Measurements from ENCODE around the gene CCDC167. TPM values are rescaled to one million over a fixed set of nuclear protein-coding genes. Genes with fewer than 3 reads are reported as not detected.

The CCDC167 gene
- total RNA-seq, 4 donors from 2014 or later, result 16.4 to 77.8 (median 41.6) TPM

DNA sequence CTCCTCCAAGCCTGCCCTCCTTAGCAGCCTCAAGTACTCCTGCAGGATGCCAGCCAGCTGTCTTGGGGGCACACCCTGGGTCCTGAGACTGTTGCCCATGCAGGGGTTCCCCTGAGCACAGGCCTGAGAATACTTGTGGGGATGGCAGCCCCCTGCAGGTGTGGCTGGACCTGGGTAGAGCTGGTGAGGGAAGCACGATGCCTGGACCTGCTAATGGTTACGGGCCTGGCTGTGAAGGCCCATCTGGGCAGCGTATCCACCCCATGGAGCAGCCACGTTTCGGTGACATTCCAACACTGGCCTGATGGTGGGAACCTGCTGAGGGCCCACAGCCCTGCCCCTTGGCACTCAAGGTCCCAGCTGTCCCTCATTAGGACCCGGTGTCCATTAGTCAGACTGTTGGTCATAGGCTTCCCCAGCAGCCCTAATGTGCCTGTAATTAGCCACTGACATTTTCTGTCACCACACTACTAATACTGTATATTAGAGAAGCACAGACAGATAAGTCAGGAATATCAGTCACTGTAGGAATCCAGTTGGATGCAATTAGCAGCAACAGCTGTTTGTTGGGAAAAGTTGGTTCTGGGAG, 20.3 kb downstream of the CCDC167 start:
- peaks cover 0 to 7% (median 3%) of the 10 kb centered on the region in 3 donors for H3K4me1 ChIP-seq
- TF ChIP-seq CTCF (IDR thresholded peaks at IDR 0.05) (no peak), POLR2A (IDR thresholded peaks at IDR 0.05) (no peak)
- H3K4me3 ChIP-seq, result no peak overlapping the region
- WGBS, 2 donors, result 50% methylated on average over 2 of the region's 6 CpGs; no CpG with 5 or more reads in 1 of the 2 donors
- H3K27ac ChIP-seq, result no peak overlapping the region
- H3K9me3 ChIP-seq, result no peaks in the 10 kb centered on the region
- DNase-seq, result no peak
- H3K27me3 ChIP-seq, result no peaks in the 10 kb centered on the region
- peaks cover 16 to 95% (median 34%) of the 10 kb centered on the region in 3 donors for H3K36me3 ChIP-seq
- intact Hi-C loops (cut with DNase I), result no loop called here

GRCh38 chr6:37478827-37479226, 20.9 kb downstream of the CCDC167 start:
- Histone ChIP-seq H3K27ac (no peak overlapping the region), H3K36me3 (peaks cover 16 to 100% (median 34%) of the 10 kb centered on the region in 3 donors), H3K4me1 (peaks cover 0 to 6% (median 1%) of the 10 kb centered on the region in 3 donors), H3K4me3 (no peak overlapping the region), H3K27me3 (no peaks in the 10 kb centered on the region), H3K9me3 (no peaks in the 10 kb centered on the region)
- TF ChIP-seq POLR2A (IDR thresholded peaks at IDR 0.05) (no peak), CTCF (IDR thresholded peaks at IDR 0.05) (no peak)
- WGBS, 2 donors, result 80 to 97% methylated on average over 1 to 6 of the region's 7 CpGs
- intact Hi-C loops (cut with DNase I), result no loop called here
- DNase-seq, result no peak

DNA sequence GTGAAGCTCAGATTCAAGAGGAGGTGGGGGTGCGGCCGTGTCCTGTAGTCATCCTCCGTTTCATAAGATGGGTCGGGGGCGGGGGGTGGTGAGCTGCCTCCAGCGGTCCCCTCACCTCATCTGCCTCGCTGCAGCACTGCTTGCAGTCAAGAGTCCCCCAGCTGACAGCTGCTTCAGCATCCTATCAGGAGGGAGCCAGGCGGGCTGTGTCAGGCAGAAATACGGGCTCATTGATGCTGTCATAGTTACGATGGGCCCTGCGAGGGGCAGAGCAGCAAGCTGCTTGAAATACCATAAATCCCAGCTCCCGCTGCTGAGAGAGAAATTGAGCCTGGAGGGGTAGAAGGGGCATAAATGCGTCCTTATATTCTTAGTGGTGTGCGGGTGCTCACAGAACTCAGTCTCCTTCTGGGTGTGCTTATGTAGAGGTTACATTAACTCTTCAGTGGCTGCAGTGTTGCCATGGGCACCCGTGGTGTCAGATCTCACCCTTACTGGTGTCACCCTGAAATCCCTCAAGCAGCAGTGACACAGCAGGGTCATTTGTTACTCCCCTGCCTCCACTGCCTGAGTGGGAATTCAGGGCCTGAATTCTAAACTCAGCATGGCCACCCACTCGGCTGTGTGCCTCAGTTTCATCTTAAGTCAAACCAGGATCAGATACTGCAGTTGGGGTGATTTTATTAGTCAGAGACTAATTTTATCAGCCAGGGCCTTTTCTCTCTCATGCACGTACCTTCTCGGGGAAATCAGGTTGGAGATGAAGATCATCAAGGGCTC, 21.8 kb downstream of the CCDC167 start:
- Histone ChIP-seq H3K4me3 (no peak overlapping the region), H3K4me1 (peaks cover 0 to 13% (median 0%) of the 10 kb centered on the region in 3 donors), H3K36me3 (peaks cover 16 to 100% (median 34%) of the 10 kb centered on the region in 3 donors), H3K27ac (no peak overlapping the region), H3K9me3 (no peaks in the 10 kb centered on the region), H3K27me3 (no peaks in the 10 kb centered on the region)
- intact Hi-C loops (cut with DNase I), result no loop called here
- 71 to 92% methylated on average over 4 to 9 of the region's 18 CpGs for WGBS, 2 donors
- TF ChIP-seq POLR2A (IDR thresholded peaks at IDR 0.05) (no peak), CTCF (IDR thresholded peaks at IDR 0.05) (no peak)
- no peak for DNase-seq

- Histone ChIP-seq H3K4me3 (no peak overlapping the region), H3K36me3 (peaks cover 16 to 100% (median 34%) of the 10 kb centered on the region in 3 donors), H3K27ac (no peak overlapping the region), H3K4me1 (peaks cover 0 to 19% (median 0%) of the 10 kb centered on the region in 3 donors), H3K9me3 (no peaks in the 10 kb centered on the region), H3K27me3 (no peaks in the 10 kb centered on the region)
- WGBS, 2 donors, result 100% methylated on average over 1 of the region's 3 CpGs; no CpG with 5 or more reads in 1 of the 2 donors
- TF ChIP-seq CTCF (IDR thresholded peaks at IDR 0.05), result no peak
- TF ChIP-seq POLR2A (IDR thresholded peaks at IDR 0.05), result no peak
- intact Hi-C loops (cut with DNase I), result no loop called here
- no peak for DNase-seq
Measured at GRCh38 chr6:37477191-37477590, 22.5 kb downstream of the CCDC167 start.

GRCh38 chr6:37474316-37474715, 25.4 kb downstream of the CCDC167 start:
- Histone ChIP-seq H3K27me3 (no peaks in the 10 kb centered on the region), H3K36me3 (peaks cover 11 to 97% (median 24%) of the 10 kb centered on the region in 3 donors), H3K9me3 (no peaks in the 10 kb centered on the region), H3K27ac (no peak overlapping the region), H3K4me1 (peaks cover 0 to 21% (median 0%) of the 10 kb centered on the region in 3 donors), H3K4me3 (no peak overlapping the region)
- 43 to 88% methylated on average over 1 to 3 of the region's 4 CpGs for WGBS, 2 donors
- DNase-seq, result no peak
- no peak for TF ChIP-seq POLR2A (IDR thresholded peaks at IDR 0.05)
- TF ChIP-seq CTCF (IDR thresholded peaks at IDR 0.05), result no peak
- intact Hi-C loops (cut with DNase I), result no loop called here

Data from esophagus squamous epithelium (tissue), 5 donors.